DMS 273 (cell line): ENCODE data around the gene UNC50.

Experiments
- DNase-seq: peaks from one replicate; lab custom pipeline; 2025; ENCODE audit not compliant: unreplicated experiment; lab: John Stamatoyannopoulos, UW

UNC50 gene, protein sequence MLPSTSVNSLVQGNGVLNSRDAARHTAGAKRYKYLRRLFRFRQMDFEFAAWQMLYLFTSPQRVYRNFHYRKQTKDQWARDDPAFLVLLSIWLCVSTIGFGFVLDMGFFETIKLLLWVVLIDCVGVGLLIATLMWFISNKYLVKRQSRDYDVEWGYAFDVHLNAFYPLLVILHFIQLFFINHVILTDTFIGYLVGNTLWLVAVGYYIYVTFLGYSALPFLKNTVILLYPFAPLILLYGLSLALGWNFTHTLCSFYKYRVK

DNA sequence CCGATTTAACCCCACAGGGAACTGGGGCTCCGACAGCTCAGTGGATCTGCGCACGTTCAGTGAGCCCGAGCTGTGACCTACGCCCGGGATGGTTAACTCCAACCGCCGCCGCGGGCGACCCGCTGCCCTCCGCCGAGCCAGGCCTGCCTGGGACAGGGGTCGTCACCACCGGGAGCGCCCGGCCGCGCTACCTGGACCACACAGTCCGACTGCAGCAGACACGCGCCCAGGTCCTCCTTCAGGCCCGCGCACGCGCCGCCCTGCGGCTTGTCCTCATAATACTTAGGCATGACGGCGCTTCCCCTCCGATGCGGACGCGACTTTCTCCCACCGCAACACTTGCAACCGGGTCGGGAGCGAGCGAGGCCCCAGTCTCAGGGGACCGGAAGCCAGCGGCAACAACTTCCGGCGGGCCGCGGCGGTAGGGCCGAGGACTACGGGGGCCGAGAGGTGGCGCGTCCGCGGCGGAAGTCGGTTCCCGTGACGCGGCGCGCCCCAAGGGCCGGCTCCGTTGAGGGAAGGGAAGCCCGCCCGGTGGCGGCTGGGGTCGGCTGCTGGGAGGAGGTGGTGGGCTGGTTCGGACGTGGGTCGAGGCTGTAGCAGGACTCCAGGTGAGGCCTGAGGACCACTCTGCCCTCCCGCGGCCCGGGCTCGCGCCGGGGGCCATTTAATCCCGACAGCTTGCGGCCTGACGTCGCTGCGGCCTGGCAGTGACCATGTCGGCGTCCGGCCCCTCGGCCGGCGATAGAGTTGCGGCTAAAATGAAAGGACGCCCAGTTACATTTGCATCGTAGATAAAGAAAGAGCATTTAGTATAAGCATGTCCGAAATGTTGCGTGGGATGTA lies at the start of gene UNC50, which contains the start of gene COA5:
Gene UNC50 (plus strand): TSS at position 474 of the 846 bp plus-strand sequence. CDS start 1,171 bp downstream, outside the sequence.
Gene COA5 (minus strand): TSS at position 397 of the 846 bp plus-strand sequence. CDS start 107 bp downstream, at position 290.
- DNase-seq = peak; percentile 96

DNA sequence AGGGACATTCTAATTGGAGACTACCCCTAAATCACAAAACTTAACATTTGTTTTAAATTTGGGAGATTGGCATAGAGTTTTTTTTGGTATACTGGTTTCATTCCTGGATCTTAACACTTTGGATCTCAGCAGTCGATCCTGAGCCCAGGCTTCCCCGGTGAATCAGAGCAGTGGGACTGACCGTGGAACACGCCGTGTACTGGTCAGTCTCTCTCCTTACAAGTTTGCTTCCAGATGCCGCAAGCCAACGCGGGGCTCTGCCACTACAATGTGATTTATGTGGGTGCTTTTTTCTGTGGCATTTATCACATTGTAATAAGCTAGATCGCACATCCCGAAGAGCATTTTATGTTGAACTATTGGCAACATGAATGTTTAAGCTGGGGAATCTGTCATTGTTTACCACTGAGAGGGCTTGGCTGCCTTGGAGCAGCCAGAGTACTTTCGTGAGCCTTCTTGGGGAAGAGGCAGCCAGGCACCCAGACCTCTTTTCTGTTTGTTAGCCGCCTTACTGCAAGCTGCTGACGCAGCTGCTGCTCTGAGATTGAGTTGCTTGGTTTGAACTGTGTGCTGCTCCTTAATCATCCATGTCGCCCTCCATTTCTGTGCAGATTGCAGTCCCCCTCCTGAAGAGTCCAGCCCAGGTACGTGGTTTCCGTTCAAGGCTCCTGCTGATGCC lies 49.4 kb upstream of the UNC50 start:
- no peak for DNase-seq

DNA sequence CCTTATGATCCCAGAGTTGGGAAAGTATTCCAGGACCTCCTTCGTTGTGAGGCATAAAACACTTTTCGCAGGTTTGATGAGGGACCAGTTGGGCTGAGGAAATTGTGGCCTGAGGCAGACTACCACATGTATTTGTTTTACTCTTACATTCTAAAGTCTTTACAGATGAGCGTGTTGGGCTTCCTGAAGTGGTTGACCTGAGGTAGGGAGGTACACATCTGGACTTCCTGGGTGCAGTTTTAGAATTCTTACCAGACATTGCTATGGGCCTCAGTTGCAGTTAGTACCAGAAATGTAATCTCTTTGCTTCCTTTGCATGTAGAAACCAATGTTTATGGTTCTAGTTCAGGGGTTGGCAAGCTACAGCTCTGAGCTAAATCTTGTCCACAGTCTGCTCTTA lies 48.8 kb upstream of the UNC50 start:
- no peak for DNase-seq

DNA sequence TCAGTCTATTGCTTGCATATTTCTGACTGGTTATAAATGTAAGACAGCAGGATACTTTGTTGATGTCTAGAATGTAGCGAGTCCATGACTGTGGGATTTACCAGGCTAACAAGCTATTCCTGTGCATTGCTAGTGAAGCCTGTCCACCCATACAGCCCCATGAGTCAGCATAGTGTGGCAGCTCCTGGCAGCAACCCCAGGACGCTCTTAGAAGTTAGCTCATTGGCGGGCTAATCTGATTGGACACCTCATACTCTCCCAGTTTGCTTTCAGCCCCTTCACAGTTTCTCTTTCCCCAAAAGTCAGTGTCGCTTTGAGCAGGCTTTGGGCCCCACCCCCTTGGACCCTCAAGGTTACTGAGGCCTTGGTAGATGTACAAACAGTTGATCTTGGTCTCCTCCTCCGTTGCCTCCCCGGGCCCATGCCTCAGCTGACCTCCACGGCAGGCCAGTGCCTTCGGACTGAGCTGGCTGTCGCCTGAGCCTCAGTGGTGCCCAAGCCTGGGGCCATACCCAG lies 48.1 kb upstream of the UNC50 start:
- DNase-seq = no peak

DNA sequence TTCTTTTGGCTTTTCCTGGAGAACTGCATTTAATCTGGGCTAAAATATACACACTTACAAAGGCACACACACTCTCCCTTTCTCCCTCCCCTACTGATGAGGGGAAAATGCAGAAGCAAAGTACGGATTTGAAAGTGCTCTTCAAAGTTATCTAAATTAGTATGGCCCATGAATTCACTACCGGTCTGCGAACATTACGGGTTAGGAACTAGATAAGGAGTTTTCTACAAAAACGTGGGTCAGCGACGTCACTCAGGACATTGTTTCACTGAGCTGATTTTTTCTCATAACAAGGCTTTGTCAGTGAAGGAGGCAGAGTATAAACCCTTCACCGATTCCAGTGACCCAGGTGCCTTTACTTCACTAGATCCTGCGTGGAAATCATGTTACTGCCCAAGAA lies 47.4 kb upstream of the UNC50 start:
- DNase-seq = no peak

DNA sequence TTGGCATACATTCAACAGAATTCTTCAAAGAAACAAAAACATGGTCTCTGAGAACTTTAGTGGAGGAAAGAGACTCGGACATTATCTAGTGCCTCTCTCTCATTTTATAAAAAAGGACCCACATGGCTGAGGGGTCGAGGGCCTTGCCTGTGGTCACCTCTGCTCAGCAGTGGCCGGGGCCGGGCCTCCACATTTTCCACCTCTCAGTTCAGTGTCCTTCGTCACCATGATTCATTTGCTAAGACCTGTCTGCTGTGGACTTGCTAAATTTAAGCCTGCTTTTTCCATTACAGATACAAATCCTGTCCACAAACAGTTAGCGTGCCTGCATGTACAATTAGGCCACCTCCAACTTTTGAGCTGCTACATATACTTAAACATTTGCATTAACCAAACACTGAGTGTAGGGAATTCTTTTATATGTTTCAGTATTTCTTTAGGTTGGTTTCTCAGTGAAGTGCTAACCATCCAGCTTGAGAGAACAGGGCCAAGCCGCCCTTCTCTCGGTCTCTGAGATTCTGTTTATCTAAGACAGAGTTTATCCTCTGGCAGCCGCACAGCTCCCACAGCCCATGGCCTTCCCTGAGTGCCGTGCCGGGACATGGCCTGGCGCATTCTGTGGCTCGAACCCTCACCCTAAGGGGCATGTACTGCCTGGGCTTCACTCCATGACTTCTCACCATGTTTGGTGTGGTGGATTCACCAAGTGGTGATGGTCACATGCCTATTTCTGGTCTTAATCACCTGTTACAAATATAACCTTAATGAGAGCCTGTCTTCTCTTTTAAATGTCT lies 46.3 kb upstream of the UNC50 start:
- DNase-seq = no peak

DNA sequence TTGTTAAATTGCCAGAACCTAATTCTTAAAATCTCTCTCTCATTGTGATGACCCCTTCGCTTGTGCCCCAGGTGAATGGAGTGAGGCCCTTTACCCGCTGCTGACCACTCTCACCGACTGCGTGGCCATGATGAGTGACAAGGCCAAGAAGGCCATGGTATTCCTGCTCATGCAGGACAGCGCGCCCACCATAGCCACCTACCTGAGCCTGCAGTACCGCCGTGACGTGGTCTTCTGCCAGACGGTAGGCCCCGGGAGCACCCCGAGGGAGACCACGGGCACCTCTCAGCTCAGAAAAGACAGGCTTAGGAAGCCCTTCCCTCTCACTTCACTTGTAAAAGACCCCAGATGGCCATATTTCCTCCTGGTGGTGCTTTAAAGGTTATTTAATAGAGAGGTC lies 45.0 kb upstream of the UNC50 start:
- no peak for DNase-seq

DNA sequence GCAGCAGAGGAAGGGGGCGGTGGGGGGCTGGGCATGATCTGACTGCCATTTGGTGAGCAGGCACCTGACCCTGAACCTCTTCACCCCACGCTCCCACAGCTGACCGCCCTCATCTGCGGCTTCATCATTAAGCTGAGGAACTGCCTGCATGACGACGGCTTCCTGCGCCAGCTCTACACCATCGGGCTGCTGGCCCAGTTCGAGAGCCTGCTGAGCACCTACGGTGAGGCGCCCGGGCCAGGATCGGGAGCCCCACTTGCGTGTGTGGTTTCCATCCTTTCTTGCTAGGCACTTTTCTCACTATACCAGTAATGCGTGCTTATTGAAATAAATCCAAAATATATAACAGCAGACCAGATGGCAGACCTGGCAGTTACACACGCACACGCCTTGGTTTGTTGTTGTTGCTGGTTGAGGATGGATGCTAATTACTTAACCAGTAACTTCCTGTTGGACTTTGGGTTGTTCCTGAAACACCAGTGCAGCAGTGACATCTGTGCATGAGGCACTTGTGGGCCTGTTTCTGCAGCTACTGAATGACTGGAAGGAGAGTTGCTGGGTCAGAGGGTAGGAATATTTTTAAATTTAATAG lies 43.8 kb upstream of the UNC50 start:
- DNase-seq = peak; percentile 50

DNA sequence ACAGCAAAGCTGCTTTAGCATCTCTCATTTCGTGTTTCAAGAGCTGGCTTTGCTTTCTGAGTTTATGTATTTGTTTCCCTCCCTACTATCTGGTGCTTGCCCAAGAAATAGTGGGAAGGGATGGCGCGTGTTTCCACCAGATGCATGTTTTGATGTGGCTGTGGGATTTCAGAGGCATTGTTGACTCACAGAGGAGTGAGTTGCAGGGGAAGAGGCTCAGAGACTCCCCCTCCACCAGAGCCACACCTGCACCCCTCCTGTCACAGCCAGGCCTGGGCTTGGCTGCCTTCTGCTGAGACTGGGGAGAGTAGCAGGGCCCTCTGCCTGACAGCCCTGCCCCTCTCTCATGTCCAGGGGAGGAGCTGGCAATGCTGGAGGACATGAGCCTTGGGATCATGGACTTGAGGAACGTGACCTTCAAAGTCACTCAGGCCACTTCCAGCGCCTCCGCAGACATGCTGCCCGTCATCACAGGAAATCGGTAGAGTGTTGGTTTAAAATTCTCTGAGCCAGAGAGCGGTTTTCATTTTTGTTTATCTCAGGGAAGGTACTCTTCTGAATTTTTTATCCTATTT lies 43.0 kb upstream of the UNC50 start:
- no peak for DNase-seq

DNA sequence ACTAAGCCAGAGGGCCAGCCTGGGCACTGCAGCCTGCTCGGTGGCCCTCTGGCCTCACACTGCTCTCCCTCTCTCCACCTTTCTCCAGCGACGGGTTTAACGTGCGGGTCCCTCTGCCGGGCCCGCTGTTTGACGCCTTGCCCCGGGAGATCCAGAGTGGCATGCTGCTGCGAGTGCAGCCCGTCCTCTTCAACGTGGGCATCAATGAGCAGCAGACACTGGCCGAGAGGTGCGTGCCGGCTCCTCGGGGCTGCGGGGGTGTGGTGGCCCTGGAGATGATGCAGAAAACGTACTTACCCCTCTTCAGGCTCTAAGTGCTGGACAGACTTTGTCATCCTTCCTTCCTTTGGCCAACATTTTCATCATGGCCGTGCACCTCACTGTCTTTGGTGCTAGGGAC lies 42.4 kb upstream of the UNC50 start:
- DNase-seq = no peak

DNA sequence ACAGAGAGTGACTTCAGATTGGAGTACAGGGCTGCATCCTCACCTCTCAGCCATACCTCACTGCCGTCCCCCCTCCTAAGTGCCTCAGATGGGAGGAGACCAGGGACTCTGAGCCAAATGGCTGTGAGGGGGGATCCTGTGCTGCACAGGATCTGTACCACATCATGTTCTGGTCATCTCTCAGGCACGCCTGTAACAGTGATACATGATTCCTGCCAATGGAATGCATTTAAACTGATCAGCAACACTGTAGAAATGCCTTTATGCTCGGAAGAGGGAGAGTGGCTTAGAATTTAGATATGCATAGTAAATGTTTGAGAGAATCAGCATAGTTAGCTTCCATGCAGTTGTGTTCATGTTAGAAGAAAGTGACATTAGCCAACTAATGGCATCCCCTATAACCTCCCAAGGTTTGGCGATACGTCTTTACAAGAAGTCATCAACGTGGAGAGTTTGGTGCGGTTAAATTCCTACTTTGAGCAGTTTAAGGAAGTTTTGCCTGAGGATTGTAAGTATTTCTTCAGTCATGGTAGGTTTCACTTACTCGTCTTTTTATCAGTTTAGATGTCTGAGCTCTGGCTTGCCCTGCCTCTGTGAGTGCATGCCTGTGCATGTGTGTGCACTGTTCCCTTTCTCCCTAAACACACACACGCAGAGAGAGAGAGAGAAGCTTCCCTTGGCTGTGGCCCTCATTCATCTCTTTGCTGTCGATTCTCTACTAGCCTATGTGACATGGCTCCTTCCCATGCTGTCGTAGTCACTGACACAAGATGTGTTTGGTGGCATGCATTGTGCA lies 40.0 kb upstream of the UNC50 start:
- DNase-seq = no peak

DNA sequence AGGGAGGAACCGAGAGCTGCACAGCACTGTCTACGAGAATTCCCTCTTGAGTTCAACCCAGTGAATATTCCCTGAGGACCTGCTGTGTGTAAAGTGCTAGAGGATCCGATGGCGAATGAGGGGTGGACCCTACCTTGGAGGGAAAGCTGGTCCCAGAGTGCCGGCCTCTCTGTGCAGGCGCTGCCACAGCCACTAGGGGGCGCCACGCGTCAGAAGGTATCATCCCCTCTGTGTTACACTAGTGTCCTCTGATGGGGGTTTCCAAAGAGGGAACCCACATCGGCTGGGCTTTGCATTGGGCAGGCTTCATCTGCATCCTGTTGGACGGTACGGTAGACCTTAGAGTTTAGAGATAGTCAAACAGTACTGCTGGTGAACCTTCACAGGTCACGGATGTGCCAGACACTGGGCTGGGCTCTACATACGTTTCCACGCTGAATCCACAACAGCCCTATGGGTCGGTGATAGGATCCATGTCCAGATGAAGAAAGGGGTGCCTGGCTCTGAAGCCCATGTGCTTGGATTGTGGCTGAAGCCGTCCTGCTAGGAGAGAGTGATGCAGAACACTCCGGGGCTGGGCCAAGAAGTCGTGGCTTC lies 39.1 kb upstream of the UNC50 start:
- DNase-seq = peak; percentile 58

DNA sequence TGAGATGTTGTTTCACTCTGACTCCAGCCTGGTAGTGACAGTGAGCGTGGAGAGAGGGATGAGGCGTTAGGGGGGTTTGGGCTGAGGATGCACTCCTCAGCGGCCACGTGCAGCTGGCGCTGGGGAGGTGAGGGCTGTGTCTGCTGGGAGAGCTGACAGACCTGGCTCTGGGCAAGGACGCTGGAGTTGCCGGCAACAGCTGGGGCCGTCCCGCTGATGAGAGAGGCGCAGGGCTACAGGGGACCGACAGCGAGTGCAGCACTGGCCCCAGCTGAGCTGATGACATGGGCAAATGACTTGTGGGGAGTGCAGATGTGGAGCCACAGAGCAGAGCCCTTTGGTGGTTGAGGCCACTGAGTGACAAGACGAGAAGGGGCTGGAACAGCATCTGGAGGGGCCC lies 38.5 kb upstream of the UNC50 start:
- no peak for DNase-seq

DNA sequence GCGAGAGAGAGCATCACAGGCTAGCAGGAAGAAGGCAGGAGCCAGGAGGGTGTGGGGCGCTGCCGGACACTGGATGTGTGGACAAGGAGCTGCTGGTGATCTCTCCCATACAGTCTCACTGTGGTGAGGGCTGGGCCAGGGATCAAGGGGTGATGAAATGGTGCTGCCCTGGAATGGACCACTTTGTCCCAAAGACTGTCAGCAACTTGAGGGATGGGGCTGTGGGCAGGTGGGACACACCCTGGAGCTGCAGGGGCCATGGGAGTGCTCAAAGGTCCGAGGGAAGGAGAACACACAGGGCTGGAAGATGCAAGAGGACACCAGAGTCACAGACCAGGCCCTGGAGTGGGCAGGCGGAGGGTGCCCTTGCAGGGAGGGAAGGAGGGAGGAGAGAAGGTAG lies 38.0 kb upstream of the UNC50 start:
- DNase-seq = no peak

DNA sequence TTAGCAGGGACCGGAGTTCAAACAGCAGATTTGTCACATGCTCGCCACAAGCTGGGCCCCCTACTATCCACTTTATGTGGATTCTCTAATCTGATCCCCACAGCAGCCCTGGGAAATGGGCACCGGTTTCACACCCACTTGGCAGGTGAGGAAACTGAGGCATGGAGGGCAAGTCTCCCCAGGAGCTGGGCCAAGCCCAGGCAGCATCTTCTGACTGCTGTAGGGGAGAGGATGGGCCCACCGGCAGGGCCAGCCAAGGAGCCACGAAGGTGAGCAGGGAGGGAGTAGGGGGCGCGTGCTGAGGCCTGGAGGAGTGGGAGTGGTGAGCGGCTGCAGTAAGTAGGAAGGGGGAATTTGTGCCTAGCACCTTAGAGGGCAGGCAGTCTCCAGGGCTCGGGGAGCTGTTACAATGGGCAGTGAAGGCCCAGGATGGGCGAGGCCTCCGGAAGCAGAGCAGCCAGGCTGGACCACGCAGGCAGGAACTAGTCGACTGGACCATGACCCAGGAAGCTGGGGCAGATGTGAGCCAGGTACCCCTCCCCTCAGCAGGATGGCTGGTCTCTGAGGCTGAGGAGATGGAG lies 37.2 kb upstream of the UNC50 start:
- DNase-seq = no peak

DNA sequence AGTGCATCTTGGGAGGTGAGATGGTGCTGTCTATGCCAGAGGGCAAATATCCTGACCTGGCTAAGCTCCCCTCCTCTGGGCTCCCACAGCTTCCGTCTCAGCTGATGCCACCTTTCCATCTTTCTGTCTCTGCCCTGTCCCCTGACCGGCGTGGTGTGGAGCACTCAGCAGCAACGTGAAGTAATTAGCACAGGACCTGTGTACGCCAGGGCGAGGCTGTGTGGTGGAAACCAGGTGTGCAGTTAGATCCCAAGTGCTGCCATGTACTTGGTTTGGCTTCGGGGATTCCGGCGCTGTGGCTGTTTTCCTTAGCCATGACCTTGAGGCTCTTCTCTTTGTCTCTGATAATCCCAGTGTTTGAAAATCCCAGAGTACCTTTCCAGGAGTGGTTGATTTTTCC lies 36.6 kb upstream of the UNC50 start:
- DNase-seq = no peak

DNA sequence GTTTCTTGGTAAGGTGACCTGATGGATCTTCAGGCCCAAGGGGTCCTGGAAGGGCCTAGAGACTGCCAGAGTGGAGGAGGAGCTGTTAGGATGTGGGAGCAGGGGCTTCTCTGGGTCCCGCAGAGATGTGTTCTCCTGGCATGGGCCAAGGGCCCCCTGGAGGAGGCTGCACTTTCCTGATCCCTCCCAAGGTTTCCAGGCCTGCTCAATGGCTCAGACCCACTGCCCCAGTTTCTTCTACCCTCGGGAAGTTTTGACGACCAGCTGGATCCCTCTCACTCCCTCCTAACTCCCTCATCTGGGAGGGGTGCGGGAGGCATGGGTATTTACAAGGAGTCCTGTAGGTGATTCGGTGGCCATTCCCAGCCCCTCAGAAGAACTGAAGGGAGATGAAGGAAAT lies 36.2 kb upstream of the UNC50 start:
- no peak for DNase-seq

DNA sequence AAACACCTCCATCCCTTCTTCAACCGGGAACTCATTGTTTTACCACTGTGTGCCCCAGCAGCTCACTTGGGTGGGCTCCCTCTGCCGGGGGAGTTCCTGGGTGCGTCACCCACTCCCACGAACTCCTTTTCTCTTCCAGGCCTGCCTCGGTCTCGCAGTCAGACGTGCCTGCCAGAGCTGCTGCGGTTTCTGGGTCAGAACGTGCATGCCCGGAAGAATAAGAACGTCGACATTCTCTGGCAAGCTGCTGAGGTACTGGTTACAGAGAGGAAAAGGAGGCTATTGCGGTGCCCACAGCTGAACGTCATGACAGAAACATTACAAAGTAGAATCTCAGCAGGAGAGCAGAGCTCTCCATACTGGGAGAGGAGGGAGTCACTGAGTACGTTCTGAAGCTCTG lies 35.7 kb upstream of the UNC50 start:
- no peak for DNase-seq

DNA sequence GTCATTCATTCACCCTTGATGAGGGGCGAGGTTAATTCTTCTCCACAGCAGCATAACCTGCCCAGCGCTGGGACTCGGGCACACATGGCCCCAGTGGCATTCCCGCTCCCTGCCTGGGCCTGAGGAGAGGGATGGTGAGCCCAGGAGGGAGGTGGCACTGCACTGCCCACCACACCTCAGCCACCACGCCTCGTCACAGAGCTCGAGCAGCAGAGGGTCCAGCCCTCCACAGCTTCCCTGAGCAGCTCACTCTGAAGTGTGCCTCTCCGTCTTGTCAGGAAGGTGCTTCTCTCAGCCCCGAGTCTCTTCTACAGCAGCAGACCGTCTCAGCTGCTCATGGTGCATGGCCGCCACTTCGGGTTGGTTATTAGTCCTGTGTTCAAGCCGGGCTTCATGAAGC lies 35.0 kb upstream of the UNC50 start:
- no peak for DNase-seq
